H9 (cell line): ENCODE data around the gene IL32. TPM values are rescaled to one million over a fixed set of nuclear protein-coding genes. Genes with fewer than 3 reads are reported as not detected.

Experiments used
- DNase-seq: peaks from one replicate; pipeline ENCODE4 v3.0.0-alpha.2; 2017
- H2AFZ ChIP-seq: one replicate; pipeline ENCODE4 v1.6.1; 2013; ENCODE audit warnings: mild to moderate bottlenecking, low read length, control low read depth, moderate library complexity
- H2AK5ac ChIP-seq: 2 replicates; pipeline ENCODE4 v1.6.1; 2013; ENCODE audit warnings: low read length, control low read depth, mixed read lengths; ENCODE audit not compliant: insufficient read length
- H2BK120ac ChIP-seq: one replicate; pipeline ENCODE4 v1.6.1; 2013; ENCODE audit warnings: low read depth, mild to moderate bottlenecking, low read length, control low read depth, inconsistent platforms; ENCODE audit not compliant: poor library complexity, severe bottlenecking
- H2BK12ac ChIP-seq: 2 replicates; pipeline ENCODE4 v1.6.1; 2013; ENCODE audit warnings: low read length, control low read depth, mixed read lengths, low read depth; ENCODE audit not compliant: insufficient read length
- H2BK15ac ChIP-seq: 2 replicates; pipeline ENCODE4 v1.6.1; 2013; ENCODE audit warnings: low read depth, low read length, control low read depth
- H2BK20ac ChIP-seq: one replicate; pipeline ENCODE4 v1.6.1; 2013; ENCODE audit warnings: low read depth, mild to moderate bottlenecking, low read length, control low read depth, inconsistent platforms; ENCODE audit not compliant: poor library complexity, severe bottlenecking
- H2BK5ac ChIP-seq: 2 replicates; pipeline ENCODE4 v1.6.1; 2013; ENCODE audit warnings: low read length, control low read depth, mixed read lengths; ENCODE audit not compliant: insufficient read length
- H3K14ac ChIP-seq: 2 replicates; pipeline ENCODE4 v1.6.1; 2013; ENCODE audit warnings: low read length, control low read depth; ENCODE audit not compliant: insufficient read depth
- H3K18ac ChIP-seq: 2 replicates; pipeline ENCODE4 v1.6.1; 2013; ENCODE audit warnings: low read depth, mild to moderate bottlenecking, mixed read lengths, low read length, control low read depth; ENCODE audit not compliant: insufficient read length
- H3K23ac ChIP-seq: 2 replicates; pipeline ENCODE4 v1.6.1; 2013; ENCODE audit warnings: low read length, control low read depth, mixed read lengths, low read depth; ENCODE audit not compliant: insufficient read length
- H3K23me2 ChIP-seq: 2 replicates; pipeline ENCODE4 v1.6.1; 2013; ENCODE audit warnings: low read depth, mild to moderate bottlenecking, mixed read lengths, low read length, control low read depth; ENCODE audit not compliant: insufficient read length, poor library complexity, severe bottlenecking
- H3K27ac ChIP-seq: 2 replicates; pipeline ENCODE4 v1.5.1; 2013; ENCODE audit warnings: low read length, control low read depth, mixed read lengths, low read depth; ENCODE audit not compliant: insufficient read length
- H3K27me3 ChIP-seq: 2 replicates; pipeline ENCODE4 v1.6.1; 2013; ENCODE audit warnings: low read length, control low read depth, inconsistent platforms; ENCODE audit not compliant: insufficient read depth
- H3K4ac ChIP-seq: 2 replicates; pipeline ENCODE4 v1.6.1; 2013; ENCODE audit warnings: low read depth, mild to moderate bottlenecking, control low read depth, inconsistent platforms, low read length, moderate library complexity
- H3K4me1 ChIP-seq: 2 replicates; pipeline ENCODE4 v1.6.1; 2013; ENCODE audit warnings: low read length, control low read depth, inconsistent platforms; ENCODE audit not compliant: insufficient read depth
- H3K4me2 ChIP-seq: 2 replicates; pipeline ENCODE4 v1.6.1; 2013; ENCODE audit warnings: low read length, control low read depth, mixed read lengths; ENCODE audit not compliant: insufficient read length, insufficient read depth
- H3K56ac ChIP-seq: 2 replicates; pipeline ENCODE4 v1.6.1; 2013; ENCODE audit warnings: low read depth, mild to moderate bottlenecking, mixed read lengths, low read length, control low read depth; ENCODE audit not compliant: insufficient read length
- H3K79me1 ChIP-seq: 2 replicates; pipeline ENCODE4 v1.6.1; 2013; ENCODE audit warnings: low read depth, mild to moderate bottlenecking, moderate library complexity, low read length, control low read depth, inconsistent platforms; ENCODE audit not compliant: insufficient read depth, poor library complexity, severe bottlenecking
- H3K79me2 ChIP-seq: 2 replicates; pipeline ENCODE4 v1.6.1; 2013; ENCODE audit warnings: low read length, control low read depth, inconsistent platforms; ENCODE audit not compliant: insufficient read depth
- H3K9ac ChIP-seq: 2 replicates; pipeline ENCODE4 v1.6.1; 2013; ENCODE audit warnings: low read length, control low read depth, mixed read lengths; ENCODE audit not compliant: insufficient read length; ENCODE audit errors: extremely low read depth
- H3K9me3 ChIP-seq: one replicate; pipeline ENCODE4 v1.6.1; 2013; ENCODE audit warnings: low read depth, low read length, inconsistent platforms; ENCODE audit not compliant: control insufficient read depth
- H3T11ph ChIP-seq: one replicate; pipeline ENCODE4 v1.6.1; 2013; ENCODE audit warnings: mild to moderate bottlenecking, low read length, control low read depth, inconsistent platforms
- H4K20me1 ChIP-seq: one replicate; pipeline ENCODE4 v1.6.1; 2013; ENCODE audit not compliant: control insufficient read depth, insufficient read length, insufficient read depth
- H4K5ac ChIP-seq: 2 replicates; pipeline ENCODE4 v1.6.1; 2013; ENCODE audit warnings: low read depth, mild to moderate bottlenecking, mixed read lengths, low read length, control low read depth; ENCODE audit not compliant: insufficient read length
- H4K8ac ChIP-seq: replicated peaks from 2 replicates; pipeline ENCODE4 v1.6.1; 2013; ENCODE audit warnings: low read length, control low read depth, mixed read lengths, low read depth; ENCODE audit not compliant: insufficient read length
- H4K91ac ChIP-seq: 2 replicates; pipeline ENCODE4 v1.6.1; 2013; ENCODE audit warnings: low read depth, mild to moderate bottlenecking, moderate library complexity, mixed read lengths, low read length, control low read depth; ENCODE audit not compliant: insufficient read length
- H3K27ac Mint-ChIP-seq, 3 experiments: 2 replicates in 2 of 3; 3 replicates in 1 of 3; pipeline ENCODE4 v1.8.0; 2020 to 2021; ENCODE audit warnings: mixed read lengths in 3 of 3, mild to moderate bottlenecking in 1 of 3, moderate library complexity in 1 of 3
- H3K27me3 Mint-ChIP-seq: 2 replicates; pipeline ENCODE4 v1.8.0; 2021; ENCODE audit warnings: low read depth, mild to moderate bottlenecking, moderate library complexity, mixed read lengths
- H3K36me3 Mint-ChIP-seq, 3 experiments: 2 replicates in 2 of 3; 3 replicates in 1 of 3; pipeline ENCODE4 v1.8.0; 2020 to 2021; ENCODE audit warnings: low read depth in 3 of 3, mixed read lengths in 3 of 3; ENCODE audit not compliant: insufficient read depth in 1 of 3
- H3K4me1 Mint-ChIP-seq, 2 experiments: 2 replicates each; pipeline ENCODE4 v1.8.0; 2020; ENCODE audit warnings: mixed read lengths in 2 of 2
- H3K4me3 Mint-ChIP-seq, 2 experiments: 2 replicates in 1 of 2; 3 replicates in 1 of 2; pipeline ENCODE4 v1.8.0; 2020 to 2021; ENCODE audit warnings: mild to moderate bottlenecking in 2 of 2, mixed read lengths in 2 of 2, moderate library complexity in 1 of 2
- H3K9me3 Mint-ChIP-seq, 2 experiments: 2 replicates in 1 of 2; 3 replicates in 1 of 2; pipeline ENCODE4 v1.8.0; 2020; ENCODE audit warnings: mild to moderate bottlenecking in 2 of 2, mixed read lengths in 2 of 2, moderate library complexity in 1 of 2
- CTCF ChIP-seq: fragments of 200-600 bp; sonication (generic); conservative IDR thresholded peaks from 3 replicates; pipeline ENCODE4 v1.8.0; 2021; ENCODE audit warnings: antibody characterized with exemption, mild to moderate bottlenecking
- WGBS: extraction: QIAGEN DNeasy Blood & Tissue Kit; methylation state at CpG from one replicate; pipeline ENCODE4 v1.1.7; 2013; ENCODE audit warnings: missing lambda C conversion rate, low lambda C conversion rate, mixed read lengths; ENCODE audit not compliant: insufficient read length; ENCODE audit errors: extremely low coverage; 5-methylcytosine and 5-hydroxymethylcytosine counted together
- total RNA-seq: library from RNA; stranded (reverse); gene quantifications from 2 replicates; pipeline ENCODE4 v1.2.1, GENCODE V29; 2021

The IL32 gene
- total RNA-seq, 1 experiment from 2014 or later = 2.0 TPM

- no peak overlapping the region for H3K56ac ChIP-seq
- no peak overlapping the region for H2AK5ac ChIP-seq
- no peak overlapping the region for H3K9ac ChIP-seq
- no peaks in the 10 kb centered on the region for H3K9me3 ChIP-seq
- Mint-ChIP-seq H3K36me3 (peaks cover 0 to 5% (median 3%) of the 10 kb centered on the region in 3 experiments; a peak in 4 of 7 replicates), H3K27ac (no peak overlapping the region), H3K4me3 (peak overlapping the region in 1 of 2 experiments; percentile 74; a peak in 3 of 5 replicates), H3K9me3 (no peaks in the 10 kb centered on the region; a peak in 2 of 5 replicates), H3K27me3 (peaks cover 28% of the 10 kb centered on the region), H3K4me1 (peaks cover 31 to 36% of the 10 kb centered on the region in 2 experiments)
- H3K27me3 ChIP-seq = no peaks in the 10 kb centered on the region
- no peak overlapping the region for H3K27ac ChIP-seq
- no peak overlapping the region for H3T11ph ChIP-seq
- no peak overlapping the region for H3K23ac ChIP-seq
- H4K5ac ChIP-seq = no peak overlapping the region
- no peak overlapping the region for H2BK15ac ChIP-seq
- WGBS = no CpG with 5 or more reads among the region's 14 CpGs
- no peak overlapping the region for H4K8ac ChIP-seq
- H3K18ac ChIP-seq = no peak overlapping the region
- H3K79me1 ChIP-seq = no peaks in the 10 kb centered on the region
- H3K4me1 ChIP-seq = no peaks in the 10 kb centered on the region
- no peak for TF ChIP-seq CTCF
- DNase-seq = no peak
- no peak overlapping the region for H2BK12ac ChIP-seq
- no peak overlapping the region for H2BK5ac ChIP-seq
- peaks cover 14% of the 10 kb centered on the region for H3K23me2 ChIP-seq
- no peaks in the 10 kb centered on the region for H4K20me1 ChIP-seq
- H3K14ac ChIP-seq = no peak overlapping the region
- no peak overlapping the region for H3K4ac ChIP-seq
- no peak overlapping the region for H4K91ac ChIP-seq
- H2BK120ac ChIP-seq = no peak overlapping the region
- H3K79me2 ChIP-seq = no peaks in the 10 kb centered on the region
- H2AFZ ChIP-seq = no peak overlapping the region
- H3K4me2 ChIP-seq = no peak overlapping the region
- no peak overlapping the region for H2BK20ac ChIP-seq
Observed at GRCh38 chr16:3060339-3061127, 4.9 kb upstream of the IL32 start.
